ENCODE measurements around the gene AP1B1.

Gene AP1B1

DNA sequence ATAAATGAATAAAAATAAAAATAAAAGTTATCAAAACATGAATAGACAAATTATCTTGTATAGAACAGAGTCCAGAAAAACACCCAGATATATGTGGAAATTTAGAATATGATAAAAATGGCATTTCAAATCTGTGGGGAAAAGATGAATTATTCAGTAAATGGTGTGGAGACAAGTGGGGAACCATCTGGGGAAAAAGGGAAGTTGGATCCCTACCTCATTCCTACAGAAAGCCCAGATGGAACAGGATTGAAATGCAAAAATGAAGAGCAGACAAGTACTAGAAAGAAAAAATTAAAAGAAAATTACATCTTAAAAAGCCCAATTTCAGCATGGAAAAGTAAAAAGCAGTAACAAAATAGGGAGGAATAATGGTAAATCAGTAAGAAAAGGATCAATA lies 64.7 kb downstream of the AP1B1 start:
- no peak overlapping the region for H3K4me3 ChIP-seq (ENCODE audit: low read depth, low read length)
- no peak for DNase-seq (ENCODE audit: low read depth)

DNA sequence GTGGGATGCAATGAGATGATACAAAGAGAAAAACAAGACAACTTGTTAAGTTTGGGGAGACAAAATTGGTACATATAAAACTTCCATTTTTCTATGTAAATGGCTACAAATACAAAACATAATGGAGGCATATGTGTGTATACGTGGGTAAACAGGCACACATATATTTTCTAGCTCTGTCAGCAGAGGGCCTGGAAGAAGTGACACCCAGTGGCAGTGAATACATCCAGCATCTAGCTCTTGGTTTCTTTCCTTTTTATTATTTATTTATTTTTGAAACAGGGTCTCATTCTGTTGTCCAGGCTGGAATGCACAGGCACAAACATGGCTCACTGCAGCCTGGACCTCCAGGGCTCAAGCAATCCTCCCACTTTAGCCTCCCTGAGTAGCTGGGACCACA lies 67.8 kb downstream of the AP1B1 start:
- no peak overlapping the region for H3K4me3 ChIP-seq (ENCODE audit: low read depth, low read length)
- no peak for DNase-seq (ENCODE audit: low read depth)

DNA sequence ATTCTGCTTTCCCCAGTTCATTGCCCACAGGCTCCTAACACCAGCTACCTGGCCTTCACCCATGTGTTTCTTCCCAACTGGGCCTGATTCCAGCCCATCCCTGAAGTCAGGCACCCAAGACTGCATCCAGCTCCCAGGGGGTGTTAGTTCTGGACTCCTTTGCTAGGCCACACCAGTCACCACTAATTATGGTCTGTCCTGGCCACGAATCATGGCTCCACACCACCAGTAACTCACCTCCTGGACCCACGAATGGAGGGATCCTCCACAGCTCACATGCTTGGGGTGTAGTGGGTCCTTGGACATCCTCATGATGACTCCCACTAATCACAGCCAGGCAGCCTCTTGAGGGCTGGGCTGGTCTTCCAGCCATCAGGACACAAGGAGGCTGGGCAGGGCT lies 69.3 kb downstream of the AP1B1 start:
- H3K4me3 ChIP-seq (ENCODE audit: low read depth, low read length) = no peak overlapping the region
- no peak for DNase-seq (ENCODE audit: low read depth)

DNA sequence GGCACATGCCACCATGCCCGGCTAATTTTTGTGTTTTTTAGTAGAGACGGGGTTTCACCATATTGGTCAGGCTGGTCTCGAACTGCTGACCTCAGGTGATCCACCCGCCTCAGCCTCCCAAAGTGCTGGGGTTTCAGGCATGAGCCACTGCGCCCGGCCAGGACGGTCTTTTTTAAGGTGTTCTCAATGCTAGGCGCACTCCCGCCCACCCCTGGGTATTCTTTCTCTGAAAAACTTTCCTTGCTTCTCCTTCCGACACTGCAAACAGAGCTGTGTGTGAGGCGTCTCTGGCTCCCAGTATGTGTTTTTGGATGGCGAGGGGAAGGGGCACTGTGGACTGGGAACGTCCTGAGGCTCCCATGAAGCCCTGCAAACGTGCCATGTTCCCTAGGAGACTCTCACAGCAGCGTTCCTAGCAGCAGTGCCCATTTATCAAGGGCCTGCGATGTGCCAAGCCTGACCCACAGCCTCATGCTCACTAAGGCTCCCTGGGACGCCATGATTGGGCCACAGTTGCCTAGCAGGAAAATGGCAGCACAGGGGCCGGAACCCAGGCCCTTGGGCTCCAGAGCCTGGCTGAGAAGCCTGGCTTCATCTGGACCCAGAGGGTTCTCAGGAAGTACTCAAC lies 70.4 kb downstream of the AP1B1 start:
- no peak overlapping the region for H3K4me3 ChIP-seq (ENCODE audit: low read depth, low read length)
- no peak for DNase-seq (ENCODE audit: low read depth)

DNA sequence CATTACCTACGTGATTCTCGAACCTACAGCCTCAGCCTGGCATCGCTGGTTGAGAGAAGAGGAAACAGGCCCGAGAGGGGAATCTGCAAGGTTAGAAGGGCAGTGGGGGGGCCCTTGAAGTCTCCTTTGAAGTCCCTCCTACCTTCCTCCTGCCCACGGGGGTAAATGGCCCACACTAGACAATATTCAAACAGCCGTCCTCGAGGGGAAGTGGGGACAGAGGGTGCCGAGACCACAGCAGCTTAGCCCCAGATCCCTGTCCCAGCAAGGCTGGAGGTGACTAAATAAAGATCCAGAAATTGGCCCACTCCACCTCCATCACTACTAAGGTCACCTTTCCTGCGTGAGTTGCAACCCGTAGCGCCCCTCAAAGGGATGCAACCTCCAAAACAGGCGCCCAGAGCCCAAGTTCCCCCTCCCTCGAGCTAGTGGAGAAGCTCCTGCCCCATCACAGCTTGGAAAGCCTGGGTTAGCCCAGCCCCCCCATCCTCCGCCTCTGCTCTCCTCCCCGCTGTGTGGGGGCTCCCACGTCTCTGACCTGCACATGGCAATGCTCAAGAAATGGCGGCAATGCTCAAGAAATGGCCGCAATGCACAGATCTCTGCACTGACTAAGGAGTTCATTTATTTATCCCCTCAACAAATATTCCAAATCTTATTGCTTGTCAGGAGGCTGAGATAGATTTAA lies 72.1 kb downstream of the AP1B1 start:
- no peak for DNase-seq (ENCODE audit: low read depth)

DNA sequence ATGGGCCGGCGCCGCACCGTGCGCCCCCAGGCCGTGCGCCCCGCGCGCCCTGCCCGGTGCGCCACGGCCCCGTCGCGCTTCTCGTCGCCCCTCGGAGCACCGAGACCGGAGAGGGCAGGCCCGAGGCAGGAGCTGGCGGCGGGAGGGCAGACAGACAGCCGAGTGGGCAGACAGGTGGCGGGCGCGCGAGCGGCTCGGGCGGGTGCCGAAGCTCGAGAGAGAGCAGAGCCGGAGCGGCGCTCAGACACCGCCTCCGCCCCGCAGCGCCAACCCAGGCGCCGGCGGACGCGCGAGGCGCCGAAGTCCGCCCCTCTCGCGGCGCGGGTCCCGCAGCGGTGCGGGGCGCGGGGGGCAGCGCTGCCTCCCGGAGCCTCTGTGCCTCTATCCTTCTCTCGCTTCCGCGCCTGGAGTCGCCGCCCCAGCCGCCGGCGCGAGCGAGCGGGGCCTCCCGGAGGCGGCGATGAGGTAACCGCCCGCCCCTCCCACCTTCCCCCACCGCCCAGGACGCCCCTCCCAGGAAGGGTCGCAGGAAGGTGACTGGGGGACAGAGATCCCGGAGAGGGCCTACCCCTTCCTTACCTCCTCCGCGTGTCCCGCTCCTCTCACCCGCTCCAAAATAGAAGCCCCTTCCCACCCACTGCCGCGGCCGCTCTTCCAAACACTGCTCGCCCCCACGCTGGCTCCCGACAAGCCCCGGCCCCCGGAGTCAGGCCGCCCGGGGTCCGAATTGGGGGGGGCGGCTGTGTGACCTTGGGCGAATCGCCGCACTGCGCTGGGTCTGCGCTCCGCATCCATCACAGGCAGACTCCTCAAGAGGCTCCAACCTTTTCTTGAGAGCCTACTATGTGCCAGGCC lies 72.9 kb downstream of the AP1B1 start, which contains the start of gene RASL10A:
TSS of gene RASL10A (minus strand) at position 412 of the 855 bp plus-strand sequence. CDS start 451 bp downstream, outside the sequence.
- DNase-seq (ENCODE audit: low read depth) = no peak
- peak within 1 kb of the TSS; percentile 29 for H3K4me3 ChIP-seq (ENCODE audit: low read depth, low read length)

More for the DNA sequence above, 72.1 kb downstream of the AP1B1 start:
- H3K4me3 ChIP-seq (ENCODE audit: low read depth, low read length) = no peak overlapping the region

DNA sequence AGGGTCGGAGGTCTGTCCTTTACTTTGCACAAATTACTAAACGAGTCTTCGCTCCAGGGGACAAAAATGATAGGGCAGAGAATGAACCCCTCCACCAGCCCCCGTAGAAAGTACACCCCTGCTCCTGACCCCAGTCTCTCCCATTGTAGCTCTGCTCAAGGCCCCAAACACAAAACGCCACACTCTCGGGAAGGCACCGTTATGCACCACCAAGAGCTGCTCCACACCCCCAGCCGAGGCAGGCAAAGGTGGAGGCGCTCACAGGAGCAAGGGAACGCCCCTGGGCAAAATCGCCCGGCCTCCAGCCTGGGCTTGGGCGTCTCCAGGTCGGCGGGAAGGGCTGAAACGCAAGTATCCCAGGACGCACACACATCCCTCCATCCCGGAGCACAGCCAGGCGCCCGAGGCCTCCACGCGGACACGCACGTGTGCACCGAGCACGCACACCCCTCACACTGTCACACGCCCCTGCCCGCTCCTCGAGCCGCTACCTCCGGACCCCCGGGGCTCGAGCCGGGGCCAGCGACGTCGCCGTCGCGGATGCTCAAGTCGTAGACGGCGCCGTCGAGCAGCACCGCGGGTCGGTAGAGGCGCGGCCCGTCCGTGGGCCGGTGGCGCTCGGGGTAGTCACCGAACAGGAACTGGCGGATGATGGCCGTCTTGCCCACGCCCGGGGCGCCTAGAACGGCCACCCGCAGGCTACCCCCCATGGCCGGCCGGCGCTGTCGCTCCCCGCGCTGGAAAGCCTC lies 73.7 kb downstream of the AP1B1 start:
- DNase-seq (ENCODE audit: low read depth) = no peak
- peak overlapping the region; percentile 29 for H3K4me3 ChIP-seq (ENCODE audit: low read depth, low read length)

DNA sequence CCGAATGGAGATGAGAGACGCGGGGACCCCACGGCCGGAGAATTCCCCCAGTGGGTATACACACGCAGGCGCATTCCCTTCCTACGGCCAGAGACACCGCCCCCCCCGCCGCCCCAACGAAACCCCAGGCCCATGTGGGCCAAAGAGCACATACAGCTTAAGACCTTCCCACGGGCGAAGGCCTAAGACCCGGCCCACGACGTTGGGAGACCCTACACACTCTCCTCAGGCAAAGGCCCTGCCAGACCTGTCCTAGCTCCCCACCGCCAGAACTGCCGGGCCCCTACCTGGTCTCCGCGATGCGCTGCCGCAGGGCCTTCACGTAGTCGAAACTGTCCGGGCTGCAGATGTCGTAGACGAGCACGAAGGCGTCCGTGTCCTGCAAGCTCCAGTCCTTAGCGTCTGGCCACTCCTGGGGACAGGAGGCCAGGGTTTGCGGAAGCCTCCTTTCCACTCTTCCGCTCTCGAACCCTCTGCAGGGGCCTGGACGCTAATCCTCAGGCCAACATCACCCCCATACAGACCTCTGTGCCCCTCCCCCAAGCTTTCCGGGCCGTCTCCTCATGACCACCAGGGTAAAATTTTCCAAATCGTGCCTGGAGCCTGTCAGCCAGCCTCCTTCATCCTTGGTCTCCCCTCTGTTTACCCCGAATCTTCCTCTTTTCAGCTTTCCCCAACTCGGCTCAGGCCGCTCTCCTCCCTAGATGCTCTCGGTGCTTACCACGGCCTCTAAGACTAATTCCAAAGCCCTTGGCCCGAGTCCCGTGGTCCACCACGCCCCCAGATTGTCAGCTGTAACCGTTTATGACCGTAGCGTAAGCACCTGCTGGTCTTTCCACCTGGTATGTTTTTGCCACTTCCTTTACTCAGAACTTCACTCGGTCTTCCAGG lies 74.5 kb downstream of the AP1B1 start:
- no peak for DNase-seq (ENCODE audit: low read depth)
- no peak overlapping the region for H3K4me3 ChIP-seq (ENCODE audit: low read depth, low read length)

DNA sequence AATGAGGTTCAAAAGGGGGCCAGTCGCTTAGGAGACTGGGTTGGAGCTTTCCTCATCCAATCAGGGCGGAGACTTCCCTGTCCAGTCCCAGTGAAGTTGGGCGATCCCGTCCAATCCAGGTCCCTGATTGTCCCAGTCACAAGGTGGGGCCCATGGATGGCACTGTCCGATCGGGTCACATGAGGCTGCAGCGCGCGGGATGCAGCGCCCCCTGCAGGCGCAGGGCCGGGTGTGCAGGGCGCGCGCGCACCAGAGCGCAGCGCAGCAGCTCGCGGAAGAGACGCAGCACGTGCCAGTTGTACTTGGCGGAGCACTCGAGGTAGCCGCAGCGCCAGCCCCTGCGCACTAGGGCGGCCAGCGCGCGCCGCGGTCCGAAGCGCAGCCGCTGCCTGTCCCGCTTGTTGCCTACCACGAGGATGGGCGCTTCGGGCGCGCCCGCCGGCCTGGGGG lies 75.2 kb downstream of the AP1B1 start:
- DNase-seq (ENCODE audit: low read depth) = no peak
- H3K4me3 ChIP-seq (ENCODE audit: low read depth, low read length) = no peak overlapping the region

DNA sequence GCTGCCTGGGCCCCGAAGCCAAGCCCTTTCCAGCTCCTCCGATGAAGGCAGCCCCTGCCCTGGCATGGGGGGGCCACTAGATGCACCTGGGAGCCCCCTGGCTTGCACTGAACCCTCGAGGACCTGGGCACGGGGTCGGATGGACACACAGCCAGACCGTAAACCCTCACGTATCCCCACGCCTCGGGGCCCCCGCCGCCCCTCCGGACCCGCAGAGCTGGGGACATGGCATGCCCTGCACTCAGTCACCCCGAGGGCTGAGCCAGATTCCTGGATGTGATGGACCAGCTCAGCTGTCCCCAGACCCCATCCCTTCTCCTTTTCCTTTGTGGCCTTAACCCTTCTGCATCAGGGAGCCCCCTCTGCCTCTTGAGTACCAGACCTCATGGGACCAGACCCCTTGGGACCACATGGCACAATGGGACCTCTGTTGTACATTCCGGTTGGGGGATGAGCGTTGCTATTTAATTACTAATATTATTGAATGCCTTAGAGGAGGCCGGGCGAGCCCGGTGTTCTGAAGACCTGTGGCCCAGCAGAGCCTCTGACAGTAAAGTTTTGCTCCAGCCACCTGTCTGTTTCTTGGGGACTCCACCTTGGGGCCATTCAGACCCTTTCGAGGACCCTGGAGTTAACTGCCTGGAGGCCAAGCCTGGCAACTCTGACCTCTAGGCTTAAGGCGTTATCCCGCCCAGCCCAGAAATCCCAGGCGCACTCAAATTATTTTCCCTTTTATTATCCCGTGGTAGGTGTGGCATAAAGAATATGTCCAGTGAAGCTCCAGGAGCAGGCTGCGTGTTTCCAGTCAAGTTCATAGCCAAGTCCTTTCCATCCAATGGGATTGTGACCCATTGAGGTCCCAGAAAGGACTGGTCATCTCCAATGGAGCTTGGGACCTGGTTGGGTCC lies 75.9 kb downstream of the AP1B1 start:
- H3K4me3 ChIP-seq (ENCODE audit: low read depth, low read length) = no peak overlapping the region
- no peak for DNase-seq (ENCODE audit: low read depth)

DNA sequence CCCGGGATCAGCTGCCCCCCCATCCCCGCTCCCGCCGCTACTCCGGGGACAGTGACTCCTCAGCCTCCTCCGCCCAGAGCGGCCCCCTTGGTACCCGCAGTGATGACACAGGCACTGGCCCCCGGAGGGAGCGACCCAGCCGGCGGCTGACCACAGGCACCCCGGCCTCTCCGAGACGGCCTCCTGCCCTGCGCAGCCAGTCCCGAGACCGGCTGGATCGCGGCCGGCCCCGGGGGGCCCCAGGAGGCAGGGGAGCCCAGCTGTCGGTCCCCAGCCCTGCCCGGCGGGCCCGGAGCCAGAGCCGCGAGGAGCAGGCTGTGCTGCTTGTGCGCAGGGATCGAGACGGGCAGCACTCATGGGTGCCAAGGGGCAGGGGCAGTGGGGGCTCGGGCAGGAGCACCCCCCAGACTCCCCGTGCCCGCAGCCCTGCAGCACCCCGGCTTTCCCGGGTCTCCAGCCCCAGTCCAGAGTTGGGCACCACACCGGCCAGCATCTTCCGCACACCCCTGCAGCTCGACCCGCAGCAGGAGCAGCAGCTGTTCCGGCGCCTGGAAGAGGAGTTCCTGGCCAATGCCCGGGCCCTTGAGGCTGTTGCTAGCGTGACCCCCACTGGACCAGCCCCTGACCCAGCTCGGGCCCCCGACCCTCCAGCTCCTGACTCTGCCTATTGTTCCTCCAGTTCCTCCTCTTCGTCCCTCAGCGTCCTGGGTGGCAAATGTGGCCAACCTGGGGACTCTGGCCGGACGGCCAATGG lies 76.7 kb downstream of the AP1B1 start:
- no peak for DNase-seq (ENCODE audit: low read depth)
- H3K4me3 ChIP-seq (ENCODE audit: low read depth, low read length) = no peak overlapping the region

DNA sequence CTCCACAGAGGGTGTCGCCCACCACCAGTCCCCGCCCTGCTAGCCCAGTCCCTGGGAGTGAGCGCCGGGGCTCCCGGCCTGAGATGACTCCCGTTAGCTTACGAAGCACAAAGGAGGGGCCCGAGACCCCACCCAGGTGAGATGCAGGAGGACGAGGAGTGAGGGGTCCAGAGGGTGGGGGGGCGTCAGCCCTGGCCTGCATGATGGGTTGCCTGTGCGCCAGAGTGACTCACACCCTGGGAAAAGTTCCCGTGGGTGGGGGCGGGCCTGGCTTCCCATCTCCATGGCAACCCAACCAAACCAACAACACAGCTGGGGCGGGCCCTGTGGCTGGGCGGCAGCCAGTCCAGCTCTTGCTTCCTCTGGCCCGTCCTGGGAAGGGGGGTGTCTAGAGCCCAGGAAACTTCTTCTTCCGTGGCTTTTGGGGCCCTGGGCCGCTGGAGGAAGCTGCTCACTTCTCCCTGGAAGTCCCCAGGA lies 77.5 kb downstream of the AP1B1 start:
- H3K4me3 ChIP-seq (ENCODE audit: low read depth, low read length) = no peak overlapping the region

DNA sequence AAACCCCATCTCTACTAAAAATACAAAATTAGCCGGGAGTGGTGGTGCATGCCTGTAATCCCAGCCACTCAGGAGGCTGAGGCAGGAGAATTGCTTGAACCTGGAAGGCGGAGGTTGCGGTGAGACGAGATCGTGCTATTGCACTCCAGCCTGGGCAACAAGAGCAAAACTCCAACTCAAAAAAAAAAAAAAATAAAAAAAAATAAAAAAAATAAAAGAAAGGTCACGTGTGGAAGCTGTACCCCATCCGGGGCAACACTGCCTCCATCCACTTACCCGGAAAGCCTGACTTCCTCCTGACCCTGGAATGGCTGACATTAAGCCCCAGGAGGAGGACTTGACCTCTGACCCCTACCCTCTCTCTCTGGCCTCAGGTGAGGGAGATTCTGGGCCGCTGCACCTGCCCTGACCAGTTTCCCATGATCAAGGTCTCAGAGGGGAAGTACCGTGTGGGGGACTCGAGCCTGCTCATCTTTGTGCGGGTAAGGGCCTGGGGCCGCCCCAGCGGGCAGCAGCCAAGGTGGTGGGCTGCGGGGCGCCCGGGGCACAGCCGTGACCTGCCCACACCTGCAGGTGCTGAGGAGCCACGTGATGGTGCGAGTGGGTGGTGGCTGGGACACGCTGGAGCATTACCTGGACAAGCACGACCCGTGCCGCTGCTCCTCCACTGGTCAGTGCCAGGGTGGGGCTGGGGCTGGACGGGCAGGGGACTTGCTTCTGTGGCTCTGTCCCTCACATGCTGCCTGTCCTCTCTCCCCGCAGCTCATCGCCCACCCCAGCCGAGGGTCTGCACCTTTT lies 78.1 kb downstream of the AP1B1 start:
- H3K4me3 ChIP-seq (ENCODE audit: low read depth, low read length) = no peak overlapping the region

More for the DNA sequence above, 77.5 kb downstream of the AP1B1 start:
- DNase-seq (ENCODE audit: low read depth) = peak; percentile 90

DNA sequence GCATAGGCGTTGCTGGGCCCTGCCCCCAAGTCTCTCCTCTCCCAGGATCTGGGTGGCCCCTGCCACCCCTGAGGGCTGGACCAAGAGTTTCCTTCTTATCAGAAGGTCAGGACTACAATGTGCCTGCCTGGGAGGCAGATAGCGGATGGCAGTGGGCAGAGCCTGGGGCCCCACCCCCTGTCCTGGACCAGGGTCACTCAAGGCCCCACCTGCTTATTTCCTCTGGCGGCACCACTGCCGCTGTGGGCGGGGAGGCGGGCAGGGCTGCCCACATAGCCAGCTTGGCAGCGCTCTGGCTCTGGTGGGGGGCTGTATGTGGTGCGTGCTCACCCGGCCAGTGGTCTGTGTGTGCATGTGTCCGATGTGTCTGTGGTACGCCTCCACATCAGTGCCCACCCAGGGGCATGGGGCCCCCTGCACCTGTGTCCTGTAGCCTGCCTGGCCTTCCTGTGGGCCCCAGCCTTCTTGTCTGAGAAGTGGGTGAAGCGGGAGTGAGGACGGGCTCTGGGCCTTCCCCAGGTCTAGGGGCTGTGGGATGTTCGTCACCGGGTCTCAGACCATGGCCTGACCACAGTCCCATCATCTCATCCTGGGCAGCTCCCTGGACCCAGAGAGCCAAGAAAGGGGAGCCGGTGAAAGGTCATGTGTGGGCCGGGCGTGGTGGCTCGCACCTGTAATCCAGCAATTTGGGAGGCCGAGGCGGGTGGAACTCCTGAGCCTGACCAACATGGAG lies 78.9 kb downstream of the AP1B1 start:
- no peak overlapping the region for H3K4me3 ChIP-seq (ENCODE audit: low read depth, low read length)
- no peak for DNase-seq (ENCODE audit: low read depth)

More for the DNA sequence above, 78.1 kb downstream of the AP1B1 start:
- DNase-seq (ENCODE audit: low read depth) = no peak

DNA sequence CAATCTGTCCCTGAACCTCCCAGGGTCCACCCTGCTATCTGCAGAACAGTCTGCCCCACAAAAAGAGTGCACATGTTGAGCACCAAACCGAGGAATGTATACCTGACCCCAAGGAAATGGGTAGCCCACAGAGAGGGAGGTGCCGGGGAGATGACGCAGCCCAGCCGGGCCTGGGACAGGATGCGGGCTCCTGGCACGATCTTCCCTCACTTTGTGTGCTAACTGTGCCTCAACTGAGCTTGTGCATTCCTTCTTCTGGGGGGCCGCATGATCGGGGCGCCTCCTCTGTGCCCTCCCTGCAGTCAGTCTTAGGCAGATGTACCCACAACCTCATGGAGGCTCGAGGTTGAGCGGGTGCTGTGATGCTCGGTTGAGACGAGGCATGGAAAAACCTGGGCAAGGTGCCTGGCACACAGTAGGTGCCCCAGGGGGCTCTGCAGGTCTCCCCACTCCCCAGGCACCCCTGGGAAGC lies 79.5 kb downstream of the AP1B1 start:
- no peak for DNase-seq (ENCODE audit: low read depth)
- no peak overlapping the region for H3K4me3 ChIP-seq (ENCODE audit: low read depth, low read length)

All from skeletal muscle cell (primary cell).